ENCODE results near the gene RAD51B.

RAD51B gene

DNA sequence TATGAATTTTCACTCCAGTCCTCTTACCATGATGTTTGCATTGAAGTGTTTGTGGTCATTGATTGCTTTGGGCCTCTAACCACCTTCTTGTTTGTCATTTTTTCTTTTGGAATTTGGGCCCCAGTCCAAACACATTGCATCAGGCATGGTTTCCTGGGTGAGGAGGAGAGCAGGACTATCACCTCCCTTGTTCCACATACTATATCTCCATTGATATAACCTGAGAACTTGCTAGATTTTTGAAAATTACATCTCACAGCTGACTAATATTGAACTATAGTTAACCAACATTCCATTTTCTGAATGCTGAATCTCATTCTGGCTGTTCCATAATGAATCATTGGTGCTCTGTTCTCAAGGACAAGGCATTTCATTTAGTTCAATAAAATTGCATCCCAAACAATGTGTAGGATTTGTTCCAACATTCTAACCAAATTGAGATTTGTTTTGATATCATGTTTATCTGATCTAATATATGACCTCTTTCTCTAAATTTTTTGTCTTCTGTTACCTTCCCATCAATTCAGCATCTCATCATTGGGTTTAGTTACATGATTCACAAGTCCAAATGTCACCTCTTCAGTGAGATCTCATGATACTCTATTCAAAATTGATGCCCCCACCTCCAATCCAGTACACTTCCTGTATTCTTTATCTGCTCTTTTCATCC is 644.3 kb downstream of the RAD51B start:
- DNase-seq (ENCODE audit: low read depth): no peak

DNA sequence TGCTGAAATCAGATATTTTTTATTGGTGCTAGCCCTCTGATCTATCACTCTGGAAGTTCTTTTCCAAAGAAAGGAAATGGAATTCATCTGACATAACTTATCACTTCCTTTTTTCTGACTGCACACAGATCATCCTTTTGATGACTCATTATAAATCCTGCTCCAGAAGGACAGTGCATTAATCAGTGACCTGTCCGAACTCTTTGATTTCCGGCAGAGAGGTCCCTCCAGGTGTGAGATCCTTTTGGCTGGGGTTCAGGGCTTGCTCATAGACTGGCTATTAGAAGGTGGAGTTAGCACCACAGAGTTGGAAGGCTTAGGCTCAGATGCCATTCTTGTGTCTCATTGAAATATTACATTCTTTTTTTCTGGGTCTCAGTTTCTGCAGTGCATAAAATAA is 645.1 kb downstream of the RAD51B start:
- DNase-seq (ENCODE audit: low read depth): no peak

DNA sequence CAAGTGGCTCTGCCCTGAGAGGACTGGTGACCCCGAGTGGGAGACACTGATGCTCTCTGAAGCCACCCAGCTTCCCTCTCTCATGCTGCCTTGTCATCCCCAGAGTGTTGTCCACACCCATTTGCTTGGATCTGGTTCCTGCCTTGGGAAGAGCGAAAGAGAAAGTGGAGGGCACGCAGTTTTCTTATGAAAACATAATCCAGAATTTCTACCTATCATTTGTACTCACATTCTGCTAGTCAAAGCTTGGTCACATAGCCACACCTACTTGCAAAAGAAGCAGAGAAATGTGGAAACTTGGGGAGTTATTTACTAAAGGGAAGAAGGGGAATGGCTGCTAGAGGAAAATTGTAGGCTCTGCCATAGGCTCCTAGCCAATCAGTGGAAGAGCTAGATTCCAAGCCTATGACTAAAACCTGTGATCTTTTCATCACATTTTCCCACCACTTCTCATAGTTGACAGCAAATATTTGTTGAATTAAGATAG is 647.0 kb downstream of the RAD51B start:
- peak; percentile 75 for DNase-seq (ENCODE audit: low read depth)

DNA sequence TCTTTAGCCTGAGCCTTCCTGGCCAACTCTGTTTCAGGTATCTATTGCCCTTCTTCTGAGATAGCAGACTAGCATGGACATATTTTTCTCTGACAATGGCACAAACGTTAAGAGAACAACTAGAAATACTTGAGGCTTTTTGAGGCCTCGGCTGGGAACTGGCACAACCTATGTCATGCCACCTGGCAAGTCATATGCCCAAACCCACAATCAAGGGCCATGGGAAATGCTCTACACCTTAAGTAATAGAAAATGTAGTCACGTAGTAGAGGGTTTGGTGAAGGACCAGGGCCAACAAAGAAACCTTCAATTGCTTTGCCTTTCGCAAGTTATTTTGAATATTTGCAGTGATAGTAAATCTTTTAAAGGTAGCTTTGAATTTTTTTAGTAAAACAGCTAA is 647.8 kb downstream of the RAD51B start:
- DNase-seq (ENCODE audit: low read depth): no peak

DNA sequence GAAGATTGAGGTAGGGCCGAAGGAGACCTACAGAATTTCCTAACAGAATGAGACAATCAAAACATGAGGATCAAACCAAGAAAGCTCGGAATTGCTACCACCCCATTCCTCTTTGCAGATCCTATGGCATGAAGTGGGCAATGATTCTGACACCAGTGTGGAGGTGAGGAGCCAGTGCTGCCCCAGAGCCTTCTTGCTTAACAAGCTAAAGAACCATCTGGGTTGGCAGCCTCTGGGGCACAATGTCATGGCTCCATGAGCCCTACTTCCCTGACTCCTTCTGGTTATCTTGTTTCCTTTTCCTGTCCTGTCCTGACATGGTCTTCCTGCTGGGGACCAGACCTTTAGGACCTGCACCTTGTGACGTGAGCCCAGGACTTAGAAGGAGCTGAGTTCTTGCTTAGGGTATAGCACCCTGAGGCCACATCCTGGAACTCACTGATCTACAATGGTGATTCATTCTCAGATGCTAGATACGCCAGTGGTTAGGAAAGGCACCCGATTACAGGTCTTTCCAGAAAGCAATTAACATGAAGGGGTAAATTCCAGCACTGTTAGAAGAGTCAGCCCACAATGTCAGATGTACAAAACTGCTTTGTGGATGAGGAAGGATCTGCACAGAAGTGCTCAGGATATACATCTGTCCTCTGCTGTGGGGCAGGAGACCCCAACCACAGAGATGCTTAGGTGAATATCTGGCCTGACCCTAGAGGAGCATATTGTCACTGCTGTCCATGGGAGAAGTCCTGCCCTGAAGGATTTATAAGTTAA is 649.0 kb downstream of the RAD51B start:
- no peak for DNase-seq (ENCODE audit: low read depth)

DNA sequence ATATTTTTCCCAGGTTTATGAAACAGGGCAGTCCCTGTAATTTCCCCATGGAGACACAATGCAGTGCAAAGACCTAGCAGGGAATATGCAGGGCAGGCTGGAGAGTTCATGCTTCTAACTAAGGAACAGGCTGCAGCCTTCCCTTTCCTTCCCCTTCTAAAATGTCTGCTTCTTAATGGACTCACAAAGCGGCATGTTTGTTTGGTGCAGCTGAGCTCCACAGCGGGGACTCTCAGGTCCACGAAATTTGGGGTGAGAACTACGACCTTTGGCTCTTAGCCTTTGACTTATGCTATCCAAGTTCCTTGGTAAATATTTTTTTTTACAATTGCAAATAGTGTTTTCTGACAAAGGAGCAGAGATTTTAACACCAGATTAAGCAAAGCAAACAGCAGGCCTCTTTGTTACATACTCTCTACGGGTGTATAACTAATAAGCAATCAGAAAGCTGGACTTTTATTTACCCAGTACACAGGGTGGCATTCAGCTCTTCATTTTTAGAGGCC is 649.7 kb downstream of the RAD51B start:
- DNase-seq (ENCODE audit: low read depth): no peak

DNA sequence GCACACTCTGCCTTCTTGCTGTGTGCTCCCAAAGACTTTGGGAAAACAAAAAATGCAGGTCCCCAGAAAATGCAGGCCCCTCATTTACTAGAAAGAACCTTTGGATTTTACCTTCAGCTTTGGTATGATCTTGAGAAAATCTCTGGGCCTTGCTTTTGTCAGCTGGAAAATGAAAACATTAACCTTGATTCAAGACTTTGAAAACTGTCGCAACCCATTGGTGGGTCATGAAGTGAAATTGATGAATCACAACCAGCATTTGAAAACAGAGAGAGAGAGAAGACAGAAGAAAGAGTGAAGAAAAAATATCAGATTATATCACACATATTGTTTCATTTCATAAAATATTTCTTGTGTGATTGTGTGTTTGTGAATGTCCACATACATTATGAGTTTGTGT is 650.8 kb downstream of the RAD51B start:
- DNase-seq (ENCODE audit: low read depth): no peak

DNA sequence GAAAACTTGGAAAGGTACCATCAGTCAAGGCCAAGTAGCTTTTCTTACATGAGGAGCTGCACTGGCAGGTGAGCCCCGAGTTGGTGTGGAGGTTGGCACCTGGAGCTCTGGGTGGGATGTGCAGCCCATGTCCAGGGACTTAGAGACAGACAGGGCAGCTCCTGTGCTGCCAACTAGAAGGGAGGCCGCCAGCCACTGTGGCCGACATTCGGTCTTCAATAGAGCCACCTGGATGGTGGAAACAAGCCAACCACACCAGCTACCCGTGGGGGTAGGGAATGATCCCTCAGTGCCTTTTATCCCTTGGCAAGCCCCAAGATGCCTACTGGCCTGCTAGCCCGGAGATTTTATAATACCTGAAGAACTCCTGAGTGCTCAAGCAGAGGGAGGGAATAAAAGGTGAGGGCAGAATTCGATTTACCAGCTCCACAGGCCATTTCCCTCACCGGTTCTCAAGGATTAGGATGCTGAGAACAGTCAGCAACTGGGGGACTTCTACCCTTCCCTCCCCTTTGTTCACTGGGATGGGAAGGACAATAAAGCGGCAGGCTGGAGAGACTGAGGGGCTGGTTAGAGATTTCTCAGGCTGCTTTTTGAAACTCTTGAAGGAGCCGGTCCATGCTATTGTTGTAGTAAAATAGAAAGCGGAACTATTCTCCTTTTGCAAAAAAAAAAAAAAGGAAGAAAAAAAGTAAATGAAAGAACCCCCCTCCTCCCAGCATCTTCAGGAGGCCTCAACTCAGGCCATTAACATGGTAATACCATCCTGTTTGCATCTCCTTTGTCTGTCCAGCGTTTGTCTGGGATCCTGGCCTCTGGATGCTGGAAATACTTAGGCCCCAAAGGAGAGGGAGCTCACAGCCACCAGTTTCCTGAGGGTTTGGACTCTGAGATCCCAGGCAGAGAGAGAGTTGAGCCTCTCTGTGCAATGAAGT is 651.7 kb downstream of the RAD51B start:
- no peak for DNase-seq (ENCODE audit: low read depth)

DNA sequence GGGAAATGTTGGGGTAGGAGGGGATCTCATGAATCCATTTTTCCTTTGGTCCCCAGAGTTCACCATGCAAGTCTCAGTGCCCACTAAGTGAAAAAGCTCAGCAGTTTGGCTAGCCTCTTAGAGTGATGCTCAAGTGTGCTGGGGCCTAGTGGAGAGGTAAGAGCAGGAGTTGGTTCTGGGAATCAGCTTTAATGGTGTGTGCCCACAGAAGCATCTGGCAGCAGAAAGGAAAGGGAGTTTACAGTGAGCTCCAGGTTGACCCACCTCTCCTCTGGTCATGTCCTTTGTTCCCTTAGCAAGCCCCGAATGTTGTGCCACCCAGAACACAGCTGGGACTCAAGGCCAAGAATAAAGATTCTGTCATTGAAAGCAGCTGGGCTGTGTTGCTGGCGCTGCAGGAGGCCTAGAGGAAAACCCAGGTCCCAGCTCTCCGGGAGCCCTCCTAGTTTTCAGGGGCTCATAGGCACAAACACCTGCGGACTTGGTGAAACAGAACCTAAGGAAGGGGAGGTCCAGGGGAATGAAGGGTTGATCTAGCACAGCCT is 652.5 kb downstream of the RAD51B start:
- DNase-seq (ENCODE audit: low read depth): no peak

DNA sequence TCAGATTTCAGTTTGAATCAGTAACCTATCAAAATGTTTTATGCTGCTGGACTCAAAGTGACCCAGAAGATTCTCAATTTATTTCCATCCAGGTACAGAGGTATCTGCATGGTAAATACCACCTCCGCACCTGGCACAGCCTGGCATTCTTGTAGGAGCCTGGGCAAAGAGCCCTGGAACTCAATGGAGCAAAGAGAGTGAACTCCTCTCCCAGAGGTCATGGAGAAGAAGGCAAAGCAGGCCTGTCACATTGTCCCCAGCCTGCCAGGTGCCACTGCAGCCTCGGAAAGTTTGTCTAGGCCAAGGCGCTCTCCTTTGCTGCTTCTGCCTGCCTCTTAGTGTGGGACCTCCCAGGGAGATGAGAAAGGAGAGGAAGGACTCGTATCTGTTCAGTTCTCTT is 653.5 kb downstream of the RAD51B start:
- no peak for DNase-seq (ENCODE audit: low read depth)

DNA sequence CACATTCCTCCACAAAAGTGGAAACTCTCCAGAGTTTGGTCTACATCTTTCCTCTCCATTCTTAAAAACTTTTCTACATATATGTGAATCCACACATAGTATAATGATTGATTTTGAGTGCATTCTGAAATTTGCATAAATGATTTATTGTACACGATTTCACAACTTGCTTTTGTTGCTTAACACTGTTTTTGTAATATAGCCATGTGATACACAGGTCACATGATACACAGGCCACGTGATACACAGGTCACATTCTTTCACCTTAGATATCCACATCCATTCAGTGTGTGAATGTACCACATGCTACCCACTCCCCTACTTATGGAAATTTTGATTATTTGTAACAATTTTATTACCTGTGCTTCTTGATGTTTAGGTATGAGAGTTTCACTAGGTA is 654.2 kb downstream of the RAD51B start:
- no peak for DNase-seq (ENCODE audit: low read depth)

DNA sequence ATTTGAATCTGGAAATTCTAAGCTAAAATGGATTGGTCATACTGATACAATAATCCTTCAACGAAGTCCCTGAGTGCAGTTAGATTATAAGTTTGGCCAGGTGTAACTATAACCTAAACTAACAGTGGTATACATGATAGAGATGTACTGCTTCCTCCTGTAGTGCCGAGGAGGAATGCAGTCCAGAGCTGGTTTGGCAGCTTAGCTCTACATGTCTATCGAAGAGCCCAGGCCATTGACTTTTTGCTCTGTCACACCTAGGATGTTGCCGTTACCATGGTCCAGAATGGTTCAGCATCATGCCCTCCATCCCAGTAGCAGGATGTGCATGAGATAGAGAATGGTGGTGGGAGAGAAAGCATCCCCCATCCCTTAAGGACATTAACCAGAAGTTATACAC is 655.2 kb downstream of the RAD51B start:
- DNase-seq (ENCODE audit: low read depth): no peak

DNA sequence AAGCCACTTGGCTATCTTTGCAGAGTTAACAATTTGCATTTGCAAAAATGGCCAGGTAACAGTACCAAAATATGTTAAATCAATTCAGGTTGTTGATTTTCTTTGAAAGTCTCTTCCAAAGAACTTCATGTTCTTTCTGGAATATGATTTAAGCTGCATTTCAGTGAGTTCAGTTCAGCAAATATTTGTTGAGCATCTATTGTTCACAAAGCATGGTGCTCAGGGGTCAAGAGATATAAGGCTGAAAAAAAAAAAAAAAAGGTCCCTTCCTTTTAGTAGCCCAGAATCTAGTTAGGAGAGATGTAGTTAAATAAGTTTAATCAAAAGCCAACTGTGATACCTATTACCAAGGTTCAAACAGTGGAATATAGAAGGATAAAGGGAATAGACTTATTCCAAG is 656.2 kb downstream of the RAD51B start:
- no peak for DNase-seq (ENCODE audit: low read depth)

DNA sequence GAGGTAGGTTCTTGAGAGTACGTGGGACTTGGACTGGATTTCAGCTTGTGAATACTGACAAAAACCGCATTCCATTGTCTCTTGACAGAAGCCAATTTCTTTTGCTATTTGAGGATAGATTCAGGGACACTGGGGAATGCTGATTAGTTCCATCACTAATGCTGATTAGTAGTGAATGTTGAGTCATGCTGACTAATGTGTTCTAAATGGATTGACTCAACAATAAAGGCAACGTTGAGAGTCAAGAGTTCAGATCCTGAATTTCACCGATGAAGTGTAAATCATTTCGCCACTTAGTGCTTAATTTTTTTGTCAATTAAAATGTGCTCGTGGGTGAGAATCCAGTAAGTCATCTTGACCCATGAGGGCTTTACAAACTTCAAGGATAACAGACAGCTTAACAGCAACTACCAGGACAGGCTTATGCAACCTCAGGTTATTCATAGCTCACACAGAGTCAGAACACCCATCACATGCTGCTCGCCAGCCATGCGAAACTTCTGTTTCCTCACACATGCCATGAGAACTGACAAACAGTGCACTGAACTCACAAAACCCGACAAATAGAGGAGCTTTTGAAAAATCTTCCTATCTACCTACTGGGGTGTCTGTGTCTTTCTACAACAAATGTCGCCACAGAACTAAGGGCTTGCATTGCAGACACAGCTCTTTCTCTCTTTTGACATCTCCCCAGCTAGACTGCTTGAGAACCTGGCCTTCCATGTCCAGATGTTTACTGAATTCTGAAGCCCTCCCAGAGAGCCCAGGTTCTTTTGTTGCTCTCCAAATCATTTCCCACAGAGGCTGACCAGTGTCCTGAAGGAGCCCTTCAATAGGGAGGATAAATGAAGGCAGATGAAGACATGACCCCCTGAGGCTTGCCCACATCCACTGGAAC is 656.9 kb downstream of the RAD51B start:
- DNase-seq (ENCODE audit: low read depth): peak; percentile 87

DNA sequence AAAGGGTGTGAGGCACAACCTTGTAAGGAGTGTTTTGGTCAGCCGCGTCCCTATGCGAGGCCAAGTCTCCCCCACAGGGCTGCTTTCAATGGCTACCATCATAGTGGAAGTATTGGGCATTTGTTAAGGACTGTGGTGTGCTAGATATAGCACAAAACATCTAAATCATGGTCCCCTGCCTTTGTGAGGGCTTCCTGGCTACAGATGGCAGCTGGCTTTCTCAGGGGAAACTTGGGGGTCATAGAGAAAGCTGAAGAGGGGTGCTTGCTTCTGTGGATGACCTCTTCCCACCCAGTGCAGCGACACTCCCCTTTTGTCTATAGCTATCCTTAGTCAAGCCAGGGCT is 657.5 kb downstream of the RAD51B start:
- no peak for DNase-seq (ENCODE audit: low read depth)

DNA sequence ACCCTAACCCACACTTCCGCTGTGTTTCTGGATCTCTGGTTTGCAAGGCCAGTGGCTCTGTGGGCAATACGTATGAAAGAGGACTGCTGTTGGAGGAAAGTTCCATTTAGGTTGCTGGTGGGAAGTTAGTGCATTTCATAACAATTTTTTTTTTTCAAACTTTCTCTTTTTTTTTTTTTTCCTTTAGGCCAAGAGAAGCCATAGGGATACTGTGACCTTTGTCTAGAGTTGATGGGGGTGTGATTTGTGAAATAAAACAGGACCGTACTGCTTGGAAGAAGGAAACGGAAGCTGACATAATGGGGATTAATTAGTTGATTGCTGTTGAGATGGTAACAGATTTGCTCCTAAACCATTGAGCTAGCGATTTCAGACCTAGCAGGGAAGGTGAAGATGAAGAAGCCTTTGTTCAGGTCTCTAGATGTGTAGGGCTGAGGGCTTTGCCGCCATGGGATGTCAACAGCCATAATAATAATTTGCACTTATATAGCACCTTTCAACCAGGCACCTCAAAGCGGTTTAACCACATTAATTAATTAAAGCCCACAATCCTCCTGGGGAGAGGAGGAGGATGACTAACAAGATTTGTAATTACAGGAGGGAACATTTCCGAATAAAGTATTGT is 658.0 kb downstream of the RAD51B start:
- DNase-seq (ENCODE audit: low read depth): no peak

DNA sequence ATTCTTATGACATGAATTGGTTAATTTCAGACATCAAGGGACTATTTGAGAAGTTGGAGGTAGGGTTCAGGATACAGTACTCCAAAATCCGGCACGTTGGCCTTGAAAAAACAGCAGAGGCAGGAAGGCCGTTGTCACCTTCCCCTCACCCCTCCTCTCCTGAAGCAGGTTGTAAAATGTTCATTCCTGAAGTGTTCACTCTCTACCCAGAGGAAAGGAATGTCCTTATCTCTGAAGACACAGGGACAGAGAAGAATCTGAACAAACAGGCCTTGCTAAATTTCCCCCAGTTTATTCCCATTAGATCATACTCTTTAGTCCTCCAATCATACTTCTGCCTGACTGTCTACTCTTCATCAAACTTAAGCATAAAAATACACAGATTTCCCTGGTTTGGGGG is 659.7 kb downstream of the RAD51B start:
- DNase-seq (ENCODE audit: low read depth): no peak

DNA sequence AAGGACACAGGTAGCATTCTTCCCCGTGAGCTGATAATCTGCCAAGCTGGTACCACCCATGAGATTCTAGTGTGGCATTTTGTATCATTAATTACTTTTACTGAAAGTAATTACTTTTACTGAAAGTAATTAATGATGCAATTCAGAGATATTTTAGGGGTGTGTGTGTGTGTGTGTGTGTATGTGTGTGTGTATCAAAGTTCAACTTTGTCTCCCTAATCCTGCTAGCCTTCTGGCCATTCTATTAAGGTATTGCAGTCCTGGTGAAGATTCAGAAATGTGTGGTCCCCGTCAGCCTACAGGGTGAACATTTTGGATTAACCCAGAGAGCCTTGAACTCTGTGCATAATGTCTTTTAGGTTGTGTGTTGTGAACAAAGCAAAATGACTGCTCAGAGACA is 662.4 kb downstream of the RAD51B start:
- no peak for DNase-seq (ENCODE audit: low read depth)

DNA sequence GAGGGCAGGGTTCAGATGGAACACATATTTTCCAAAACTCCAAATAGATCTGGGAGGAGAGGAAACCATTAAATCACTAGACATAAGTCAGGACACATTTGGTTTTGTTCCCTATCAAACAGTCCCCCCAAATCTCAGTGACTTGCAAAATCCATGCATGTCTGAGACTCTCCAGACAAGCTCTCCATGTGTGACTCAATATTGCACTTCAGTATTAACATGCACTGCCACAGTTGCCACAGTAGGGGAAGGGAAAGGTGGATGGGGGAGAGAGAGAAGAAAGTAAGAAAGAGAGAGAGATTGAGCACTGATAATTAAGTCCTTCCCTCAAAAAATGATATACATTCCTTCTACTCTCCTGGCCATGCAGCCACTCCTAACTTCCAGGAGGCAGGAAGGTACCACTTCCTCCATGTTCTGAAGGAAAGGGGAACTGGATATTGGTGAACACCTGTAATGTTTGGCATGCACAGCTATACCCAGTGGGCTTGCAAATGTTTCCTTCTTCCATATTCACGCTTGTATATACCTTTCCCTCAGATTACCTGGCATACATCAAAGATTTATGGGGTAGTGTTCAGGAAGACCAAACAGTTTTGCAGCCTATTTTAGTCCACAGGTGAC is 663.3 kb downstream of the RAD51B start:
- no peak for DNase-seq (ENCODE audit: low read depth)

DNA sequence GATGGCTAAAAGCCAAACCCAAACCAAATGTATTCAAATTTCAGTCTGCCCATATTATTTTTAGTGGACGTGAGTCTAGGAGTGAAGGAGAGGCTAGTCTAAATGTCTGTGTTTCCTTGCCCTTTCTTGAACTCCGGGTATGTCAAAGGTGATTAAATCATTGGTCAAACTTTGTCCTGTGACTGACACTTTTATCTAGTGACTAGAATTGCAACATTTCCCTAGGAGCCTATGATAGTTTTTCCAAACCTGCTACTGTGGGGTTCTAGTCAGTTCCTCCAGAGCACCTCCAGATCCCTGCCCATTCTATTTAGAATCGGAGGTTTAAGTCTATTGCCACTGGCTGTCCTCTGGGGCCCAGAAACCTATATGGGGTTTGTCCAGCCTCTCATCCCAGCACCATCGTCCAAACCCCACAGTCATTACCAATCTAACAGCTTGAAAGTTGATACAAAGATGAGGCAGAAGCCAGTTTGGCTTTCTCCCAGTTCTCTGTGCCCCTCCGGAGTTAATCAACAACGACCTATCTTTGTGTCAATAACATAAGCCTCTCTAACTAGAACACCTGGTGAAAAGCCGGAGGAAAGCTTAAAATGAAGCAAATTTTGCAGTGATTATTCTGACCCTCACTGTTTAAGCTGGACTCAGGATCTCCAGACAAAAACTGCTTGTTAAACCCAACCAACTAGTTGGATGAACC is 666.6 kb downstream of the RAD51B start:
- DNase-seq (ENCODE audit: low read depth): no peak
